Measurements from ENCODE around the gene MRTFB. TPM values are rescaled to one million over a fixed set of nuclear protein-coding genes. Genes with fewer than 3 reads are reported as not detected.

MRTFB gene
- total and polyA plus RNA-seq, 3 donors from 2014 or later, result 41.4 to 140 (median 91.4) TPM

GRCh38 chr16:14193316-14193871 is 122.3 kb downstream of the MRTFB start:
- DNase-seq, result no peak
- intact Hi-C loops (cut with DNase I; ENCODE audit: low total_unique reads), result no loop called here
- Histone ChIP-seq H3K4me1 (peaks cover 1% of the 10 kb centered on the region), H3K27me3 (no peaks in the 10 kb centered on the region), H3K4me3 (no peak overlapping the region), H3K36me3 (ENCODE audit: low read depth, missing control alignments) (no peaks in the 10 kb centered on the region), H3K9me3 (no peaks in the 10 kb centered on the region), H3K27ac (no peak overlapping the region)
- WGBS, 2 donors, result 82 to 87% methylated on average over 6 of the region's 6 CpGs
- TF ChIP-seq POLR2A (IDR thresholded peaks at IDR 0.05), result no peak

- 95% methylated on average over 5 of the region's 5 CpGs for WGBS, 2 donors
- H3K36me3 ChIP-seq (ENCODE audit: low read depth, missing control alignments), result no peaks in the 10 kb centered on the region
- TF ChIP-seq POLR2A (IDR thresholded peaks at IDR 0.05) (no peak), CTCF (IDR thresholded peaks at IDR 0.05) (no peak)
- intact Hi-C loops (cut with DNase I; ENCODE audit: low total_unique reads), result no loop called here
- no peak overlapping the region for H3K4me3 ChIP-seq
- no peaks in the 10 kb centered on the region for H3K27me3 ChIP-seq
- H3K27ac ChIP-seq, result no peak overlapping the region
- DNase-seq, result no peak
- H3K4me1 ChIP-seq, result peaks cover 4% of the 10 kb centered on the region
- no peaks in the 10 kb centered on the region for H3K9me3 ChIP-seq
Measured at GRCh38 chr16:14194721-14195120, 123.6 kb downstream of the MRTFB start.

GRCh38 chr16:14196011-14196410 is 124.9 kb downstream of the MRTFB start:
- DNase-seq, result no peak
- WGBS, 2 donors, result 66 to 83% methylated on average over 2 of the region's 2 CpGs
- Histone ChIP-seq H3K36me3 (ENCODE audit: low read depth, missing control alignments) (no peaks in the 10 kb centered on the region), H3K27ac (no peak overlapping the region), H3K27me3 (no peaks in the 10 kb centered on the region), H3K9me3 (no peaks in the 10 kb centered on the region), H3K4me3 (no peak overlapping the region), H3K4me1 (peaks cover 4% of the 10 kb centered on the region)
- TF ChIP-seq POLR2A (IDR thresholded peaks at IDR 0.05) (no peak), CTCF (IDR thresholded peaks at IDR 0.05) (no peak)
- intact Hi-C loops (cut with DNase I; ENCODE audit: low total_unique reads), result no loop called here

GRCh38 chr16:14196539-14196938 is 125.4 kb downstream of the MRTFB start:
- Histone ChIP-seq H3K27ac (no peak overlapping the region), H3K4me1 (peaks cover 4% of the 10 kb centered on the region), H3K36me3 (ENCODE audit: low read depth, missing control alignments) (no peaks in the 10 kb centered on the region), H3K4me3 (no peak overlapping the region), H3K27me3 (no peaks in the 10 kb centered on the region), H3K9me3 (no peaks in the 10 kb centered on the region)
- no peak for TF ChIP-seq POLR2A (IDR thresholded peaks at IDR 0.05)
- TF ChIP-seq CTCF (IDR thresholded peaks at IDR 0.05), result no peak
- intact Hi-C loops (cut with DNase I; ENCODE audit: low total_unique reads), result no loop called here
- no peak for DNase-seq

GRCh38 chr16:14198012-14198411 is 126.9 kb downstream of the MRTFB start:
- Histone ChIP-seq H3K4me3 (no peak overlapping the region), H3K27me3 (no peaks in the 10 kb centered on the region), H3K9me3 (no peaks in the 10 kb centered on the region), H3K36me3 (ENCODE audit: low read depth, missing control alignments) (no peaks in the 10 kb centered on the region), H3K27ac (no peak overlapping the region), H3K4me1 (peaks cover 12% of the 10 kb centered on the region)
- intact Hi-C loops (cut with DNase I; ENCODE audit: low total_unique reads), result no loop called here
- DNase-seq, result no peak
- no peak for TF ChIP-seq POLR2A (IDR thresholded peaks at IDR 0.05)

- H3K27me3 ChIP-seq, result no peaks in the 10 kb centered on the region
- no peaks in the 10 kb centered on the region for H3K9me3 ChIP-seq
- no peaks in the 10 kb centered on the region for H3K36me3 ChIP-seq (ENCODE audit: low read depth, missing control alignments)
- no peak for TF ChIP-seq CTCF (IDR thresholded peaks at IDR 0.05)
- no peak for TF ChIP-seq POLR2A (IDR thresholded peaks at IDR 0.05)
- no peak overlapping the region for H3K4me3 ChIP-seq
- intact Hi-C loops (cut with DNase I; ENCODE audit: low total_unique reads), result no loop called here
- 57 to 68% methylated on average over 1 of the region's 1 CpG for WGBS, 2 donors
- DNase-seq, result no peak
- no peak overlapping the region for H3K27ac ChIP-seq
- peaks cover 15% of the 10 kb centered on the region for H3K4me1 ChIP-seq
Measured at GRCh38 chr16:14198572-14198971, 127.5 kb downstream of the MRTFB start.

Data from testis (tissue), 3 donors.